ENCODE results near the gene GPR146.

Gene GPR146

GRCh38 chr7:1024331-1024841 is 20.0 kb upstream of the GPR146 start:
- H3K27ac ChIP-seq, result peak overlapping the region; percentile 82
- H3K36me3 ChIP-seq, result peaks cover 28% of the 10 kb centered on the region
- peaks cover 98% of the 10 kb centered on the region for H3K4me1 ChIP-seq
- peaks cover 40% of the 10 kb centered on the region; the same call in 1 of the 2 replicates for H3K27me3 ChIP-seq
- peak overlapping the region; percentile 91 for H3K4me2 ChIP-seq
- H3K9ac ChIP-seq, result peak overlapping the region; percentile 54; the same call in 1 of the 2 replicates
- H3K9me3 ChIP-seq, result peaks cover 20% of the 10 kb centered on the region
- H4K20me1 ChIP-seq, result peaks cover 81% of the 10 kb centered on the region
- peak overlapping the region; percentile 31; the same call in 1 of the 2 replicates for H3K4me3 ChIP-seq
- peak; percentile 95 for TF ChIP-seq Cebpa-rat (IDR thresholded peaks at IDR 0.05)

- H4K20me1 ChIP-seq, result peaks cover 79% of the 10 kb centered on the region
- peaks cover 47% of the 10 kb centered on the region; the same call in 1 of the 2 replicates for H3K27me3 ChIP-seq
- peak overlapping the region; percentile 91 for H3K4me2 ChIP-seq
- H3K9me3 ChIP-seq, result peaks cover 17% of the 10 kb centered on the region
- H3K4me1 ChIP-seq, result peaks cover 98% of the 10 kb centered on the region
- peak overlapping the region; percentile 35; the same call in 1 of the 2 replicates for H3K9ac ChIP-seq
- TF ChIP-seq Cebpa-rat (IDR thresholded peaks at IDR 0.05), result no peak
- peak overlapping the region; percentile 14; the same call in 1 of the 2 replicates for H3K4me3 ChIP-seq
- H3K27ac ChIP-seq, result peak overlapping the region; percentile 82
- H3K36me3 ChIP-seq, result peaks cover 21% of the 10 kb centered on the region
Observed at GRCh38 chr7:1024876-1025742, 19.2 kb upstream of the GPR146 start.

- H3K9ac ChIP-seq, result peak overlapping the region; percentile 35; the same call in 1 of the 2 replicates
- peak overlapping the region; percentile 91 for H3K4me2 ChIP-seq
- H3K4me3 ChIP-seq, result peak overlapping the region; percentile 73; the same call in 1 of the 2 replicates
- peak overlapping the region; percentile 82 for H3K27ac ChIP-seq
- no peak for TF ChIP-seq Cebpa-rat (IDR thresholded peaks at IDR 0.05)
- H3K9me3 ChIP-seq, result peaks cover 10% of the 10 kb centered on the region
- H3K4me1 ChIP-seq, result peaks cover 99% of the 10 kb centered on the region
- peaks cover 76% of the 10 kb centered on the region for H4K20me1 ChIP-seq
- peaks cover 12% of the 10 kb centered on the region for H3K36me3 ChIP-seq
- H3K27me3 ChIP-seq, result peaks cover 49% of the 10 kb centered on the region; the same call in 1 of the 2 replicates
Observed at GRCh38 chr7:1025743-1026581, 18.4 kb upstream of the GPR146 start.

DNA sequence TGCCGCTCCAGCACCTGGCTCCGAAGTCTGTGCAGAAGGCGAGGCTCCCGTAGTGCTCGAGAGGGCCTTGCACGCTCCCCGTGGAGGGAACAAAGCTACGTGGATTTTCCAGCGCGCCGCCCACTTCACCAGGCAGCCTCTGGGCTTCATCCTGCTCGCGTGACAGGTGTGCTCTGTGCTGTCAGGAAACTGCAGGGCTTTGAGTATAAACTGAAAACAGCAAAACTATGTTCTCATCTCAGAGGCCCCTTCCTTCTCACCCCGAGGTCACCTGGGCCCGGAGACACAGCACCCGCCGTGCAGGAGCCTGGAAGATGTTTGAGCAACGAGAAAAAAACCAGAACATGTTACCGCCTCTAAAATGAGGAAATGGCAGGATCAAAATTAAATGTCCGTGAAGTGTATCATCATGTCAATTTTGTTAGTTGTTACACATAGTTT is 17.6 kb upstream of the GPR146 start:
- peak overlapping the region; percentile 91 for H3K4me2 ChIP-seq
- no peak overlapping the region for H3K27ac ChIP-seq
- H3K27me3 ChIP-seq, result peaks cover 49% of the 10 kb centered on the region; the same call in 1 of the 2 replicates
- no peak overlapping the region for H3K9ac ChIP-seq
- peaks cover 71% of the 10 kb centered on the region for H4K20me1 ChIP-seq
- H3K9me3 ChIP-seq, result peaks cover 2% of the 10 kb centered on the region; the same call in 1 of the 2 replicates
- peaks cover 5% of the 10 kb centered on the region for H3K36me3 ChIP-seq
- TF ChIP-seq Cebpa-rat (IDR thresholded peaks at IDR 0.05), result no peak
- peaks cover 94% of the 10 kb centered on the region for H3K4me1 ChIP-seq
- H3K4me3 ChIP-seq, result peak overlapping the region; percentile 73

- Histone ChIP-seq H4K20me1 (peaks cover 69% of the 10 kb centered on the region), H3K9me3 (no peaks in the 10 kb centered on the region), H3K27me3 (peaks cover 49% of the 10 kb centered on the region; the same call in 1 of the 2 replicates), H3K27ac (peak overlapping the region; percentile 76; the same call in 1 of the 2 replicates), H3K9ac (peak overlapping the region; percentile 76), H3K4me3 (peak overlapping the region; percentile 73), H3K36me3 (no peaks in the 10 kb centered on the region), H3K4me1 (peaks cover 87% of the 10 kb centered on the region), H3K4me2 (peak overlapping the region; percentile 91)
- TF ChIP-seq Cebpa-rat (IDR thresholded peaks at IDR 0.05), result no peak
Observed at GRCh38 chr7:1027242-1028043, 16.9 kb upstream of the GPR146 start.

DNA sequence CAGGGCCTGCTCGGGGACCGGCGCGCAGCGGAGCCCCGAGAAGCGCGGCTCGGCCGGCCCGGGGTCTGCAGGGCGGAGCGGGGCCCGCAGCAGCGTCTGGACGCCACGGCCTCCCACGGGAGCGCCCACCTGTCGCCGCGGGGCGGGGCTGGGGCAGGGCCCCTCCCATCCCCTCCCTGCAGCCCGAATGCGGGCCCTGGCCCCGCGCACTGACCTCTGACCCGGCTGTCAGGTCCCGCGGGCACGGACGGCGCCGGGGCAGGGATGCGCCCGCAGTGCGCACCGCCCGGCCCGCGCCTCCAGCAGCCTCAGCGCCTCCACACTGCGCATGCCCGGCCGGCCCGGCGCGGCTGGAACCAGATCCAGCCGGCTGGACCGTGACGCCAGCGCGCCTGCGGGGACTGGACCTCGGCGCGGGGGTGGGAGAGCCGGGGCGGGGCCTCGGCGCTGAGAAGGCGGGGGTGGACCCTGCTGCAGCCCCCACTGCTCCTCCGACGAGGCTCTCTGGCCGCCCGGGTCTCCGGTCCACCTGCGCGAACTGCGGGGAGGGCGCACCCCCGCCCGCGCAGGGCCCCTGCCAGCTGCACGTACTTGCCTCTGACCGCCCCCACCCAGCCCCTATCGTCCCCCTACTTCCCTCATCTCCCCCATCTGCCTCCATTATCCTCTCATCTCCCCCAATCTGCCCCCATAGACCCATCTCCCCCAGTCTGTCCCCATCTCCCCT is 16.1 kb upstream of the GPR146 start:
- no peak for TF ChIP-seq Cebpa-rat (IDR thresholded peaks at IDR 0.05)
- Histone ChIP-seq H3K4me1 (peaks cover 85% of the 10 kb centered on the region), H3K36me3 (no peaks in the 10 kb centered on the region), H3K27ac (peak overlapping the region; percentile 76; the same call in 1 of the 2 replicates), H3K27me3 (peaks cover 49% of the 10 kb centered on the region; the same call in 1 of the 2 replicates), H3K9ac (peak overlapping the region; percentile 76), H3K4me3 (peak overlapping the region; percentile 73), H3K4me2 (peak overlapping the region; percentile 91), H4K20me1 (peaks cover 69% of the 10 kb centered on the region), H3K9me3 (no peaks in the 10 kb centered on the region)

GRCh38 chr7:1028775-1029636 is 15.3 kb upstream of the GPR146 start:
- peaks cover 61% of the 10 kb centered on the region for H4K20me1 ChIP-seq
- TF ChIP-seq Cebpa-rat (IDR thresholded peaks at IDR 0.05), result no peak
- H3K9me3 ChIP-seq, result no peaks in the 10 kb centered on the region
- H3K27ac ChIP-seq, result peak overlapping the region; percentile 76; the same call in 1 of the 2 replicates
- H3K9ac ChIP-seq, result peak overlapping the region; percentile 76; the same call in 1 of the 2 replicates
- peak overlapping the region; percentile 73 for H3K4me3 ChIP-seq
- H3K4me1 ChIP-seq, result peaks cover 84% of the 10 kb centered on the region
- H3K27me3 ChIP-seq, result peaks cover 49% of the 10 kb centered on the region; the same call in 1 of the 2 replicates
- no peaks in the 10 kb centered on the region for H3K36me3 ChIP-seq
- peak overlapping the region; percentile 91 for H3K4me2 ChIP-seq

All from BLaER1 (cell line).